K562 (cell line): ENCODE data around the gene EXOC4. TPM values are rescaled to one million over a fixed set of nuclear protein-coding genes. Genes with fewer than 3 reads are reported as not detected.

Experiments used
- ATAC-seq: fragments of 200-7000 bp; cut with Tn5 transposase; 3 replicates; pipeline ENCODE4 v1.9.1; 2020; ENCODE audit warnings: moderate library complexity
- BruUV-seq: library from RNA; stranded (reverse); fragments of 400-500 nt; replicated peaks from 2 replicates; lab custom pipeline; 2021; lab: Mats Ljungman, UMichigan
- CTCF ChIA-PET: fragments of 300-600 bp; formaldehyde crosslinking; extraction: SDS; loops from one replicate; lab custom pipeline; 2021; ENCODE audit warnings: low intra/inter-chr PET ratio; lab: Yijun Ruan, JAX
- POLR2A ChIA-PET: fragments of 300-600, 350-650 bp; sonication (Branson Sonifier 250); formaldehyde crosslinking; extraction: SDS; loops from one replicate; lab custom pipeline; 2021; ENCODE audit warnings: antibody characterized with exemption, inconsistent platforms; lab: Yijun Ruan, JAX
- DNase-seq, 4 experiments: peaks; one replicate each; pipeline versions ENCODE4 v3.0.0 to v3.0.0-alpha.2; 2011 to 2018; ENCODE audit warnings: low spot score in 3 of 4, mixed read lengths in 3 of 4; ENCODE audit errors: extremely low read depth in 1 of 4
- FAIRE-seq: peaks from 2 replicates; lab custom pipeline; 2011; peaks lifted over from hg19 to GRCh38; lab: Jason Lieb, UNC
- H2AFZ ChIP-seq: 2 replicates; pipeline ENCODE4 v1.6.0; 2011; ENCODE audit warnings: low read depth, low read length, control low read depth, inconsistent platforms
- H3K27ac ChIP-seq: fragments of 200-600 bp; 3 replicates; pipeline ENCODE4 v1.8.0; 2011; ENCODE audit warnings: low read depth, mild to moderate bottlenecking, control low read depth, inconsistent platforms, low read length, moderate library complexity, mixed read lengths; ENCODE audit errors: extremely low read depth
- H3K27me3 ChIP-seq, 2 experiments: fragments of 300-600 bp in 1 of 2; 2 replicates in 1 of 2; 3 replicates in 1 of 2; pipeline versions ENCODE4 v1.6.0 to v1.8.0; 2011; ENCODE audit warnings: inconsistent platforms in 2 of 2, low read length in 2 of 2, mild to moderate bottlenecking in 1 of 2, mixed read lengths in 1 of 2, moderate library complexity in 1 of 2; ENCODE audit not compliant: control insufficient read depth in 2 of 2, insufficient read depth in 2 of 2
- H3K36me3 ChIP-seq: fragments of 300-600 bp; 3 replicates; pipeline ENCODE4 v1.8.0; 2011; ENCODE audit warnings: mild to moderate bottlenecking, low read length, inconsistent platforms; ENCODE audit not compliant: control insufficient read depth, insufficient read depth
- H3K4me1 ChIP-seq, 2 experiments: fragments of 200-600 bp in 1 of 2; replicated peaks in 1 of 2; 2 replicates in 1 of 2; 3 replicates in 1 of 2; pipeline versions ENCODE4 v1.5.1 to v1.8.0; 2011; ENCODE audit warnings: inconsistent platforms in 2 of 2, low read length in 2 of 2, mild to moderate bottlenecking in 1 of 2, mixed read lengths in 1 of 2, moderate library complexity in 1 of 2; ENCODE audit not compliant: control insufficient read depth in 2 of 2, insufficient read depth in 2 of 2
- H3K4me2 ChIP-seq: 2 replicates; pipeline ENCODE4 v1.6.1; 2011; ENCODE audit warnings: low read length, control low read depth, inconsistent platforms, mixed read lengths; ENCODE audit not compliant: insufficient read depth
- H3K4me3 ChIP-seq: fragments of 200-600 bp; sonication (generic), shearing (Covaris generic); 2 replicates; pipeline ENCODE4 v1.5.1; 2016; ENCODE audit warnings: control low read depth, inconsistent platforms
- H3K79me2 ChIP-seq: fragments of 200-600 bp; 3 replicates; pipeline ENCODE4 v1.8.0; 2011; ENCODE audit warnings: low read length, inconsistent platforms; ENCODE audit not compliant: control insufficient read depth, insufficient read depth
- H3K9ac ChIP-seq, 2 experiments: 2 replicates each; pipeline versions ENCODE4 v1.6.0 to v1.6.1; 2011; ENCODE audit warnings: low read depth in 2 of 2, low read length in 2 of 2, control low read depth in 1 of 2, inconsistent platforms in 1 of 2, mild to moderate bottlenecking in 1 of 2, mixed read lengths in 1 of 2; ENCODE audit not compliant: insufficient read depth in 1 of 2
- H3K9me1 ChIP-seq: one replicate; pipeline ENCODE4 v1.6.0; 2011; ENCODE audit warnings: inconsistent platforms, mild to moderate bottlenecking, low read length, moderate library complexity; ENCODE audit not compliant: control insufficient read depth, insufficient read depth
- H3K9me3 ChIP-seq: replicated peaks from 2 replicates; pipeline ENCODE4 v1.5.1; 2011; ENCODE audit warnings: low read depth, low read length, inconsistent platforms; ENCODE audit not compliant: control insufficient read depth, insufficient read depth
- H4K20me1 ChIP-seq: replicated peaks from 2 replicates; pipeline ENCODE4 v1.6.1; 2011; ENCODE audit warnings: low read length, inconsistent platforms, mixed read lengths; ENCODE audit not compliant: control insufficient read depth, insufficient read depth
- BCOR ChIP-seq: fragments of 450-650 bp; IDR thresholded peaks from 2 replicates; pipeline ENCODE4 v1.6.1; 2016
- FOXK2 ChIP-seq, 2 experiments: fragments of 450-650 bp; IDR thresholded peaks in 1 of 2; conservative IDR thresholded peaks in 1 of 2; 2 replicates each; pipeline ENCODE4 v1.6.1; 2016; ENCODE audit warnings: low read depth in 2 of 2, mild to moderate bottlenecking in 1 of 2
- HOXB6 ChIP-seq: fragments of 250-450 bp; sonication (Bioruptor Pico); IDR thresholded peaks from 2 replicates; pipeline ENCODE4 v1.5.1; 2022; ENCODE audit warnings: mild to moderate bottlenecking, borderline replicate concordance
- KAT7 ChIP-seq: sonication (generic); formaldehyde crosslinking; IDR thresholded peaks from 2 replicates; pipeline ENCODE4 v1.8.0; 2022; ENCODE audit warnings: missing genetic modification reagents, mild to moderate bottlenecking, borderline replicate concordance
- KLF13 ChIP-seq: fragments of 450-650 bp; IDR thresholded peaks from 2 replicates; pipeline ENCODE4 v1.6.1; 2016; ENCODE audit warnings: missing genetic modification characterization, low read depth, mild to moderate bottlenecking, missing compliant biosample characterization, moderate library complexity, borderline replicate concordance
- NCOR1 ChIP-seq: fragments of 450-650 bp; IDR thresholded peaks from 2 replicates; pipeline ENCODE4 v1.6.1; 2016; ENCODE audit warnings: mild to moderate bottlenecking, moderate library complexity
- PKNOX1 ChIP-seq: fragments of 450-650 bp; IDR thresholded peaks from 2 replicates; pipeline ENCODE4 v1.6.1; 2016
- PURB ChIP-seq: sonication (generic); formaldehyde crosslinking; IDR thresholded peaks from 2 replicates; pipeline ENCODE4 v1.9.0; 2021; ENCODE audit warnings: low read depth, mild to moderate bottlenecking, missing genetic modification reagents
- SP1 ChIP-seq: sonication (generic); formaldehyde crosslinking; IDR thresholded peaks from 2 replicates; pipeline ENCODE4 v1.8.1; 2022; ENCODE audit warnings: mild to moderate bottlenecking, missing genetic modification reagents
- TCF3 ChIP-seq: sonication (generic); formaldehyde crosslinking; IDR thresholded peaks from 2 replicates; pipeline ENCODE4 v1.4.0; 2020; ENCODE audit warnings: mild to moderate bottlenecking, missing genetic modification reagents
- ZBTB9 ChIP-seq: fragments of 450-650 bp; formaldehyde crosslinking; IDR thresholded peaks from 2 replicates; pipeline ENCODE4 v1.4.0; 2020; ENCODE audit warnings: mild to moderate bottlenecking, moderate library complexity
- ZFP1 ChIP-seq: fragments of 450-650 bp; formaldehyde crosslinking; IDR thresholded peaks from 2 replicates; pipeline ENCODE4 v1.4.0; 2020; ENCODE audit warnings: mild to moderate bottlenecking, mixed read lengths
- ZNF12 ChIP-seq: sonication (generic); formaldehyde crosslinking; IDR thresholded peaks from 2 replicates; pipeline ENCODE4 v1.4.0; 2020; ENCODE audit warnings: mild to moderate bottlenecking, missing genetic modification reagents
- ZNF518B ChIP-seq: fragments of 250-450 bp; sonication (Bioruptor Pico); IDR thresholded peaks from 2 replicates; pipeline ENCODE4 v1.5.0; 2021; ENCODE audit warnings: mild to moderate bottlenecking, moderate library complexity
- WGBS: fragments of 100-300 bp; shearing (Covaris generic); methylation state at CpG from one replicate; pipeline ENCODE4 v1.1.6; 2016; ENCODE audit warnings: low coverage, mixed read lengths; ENCODE audit not compliant: insufficient coverage; ENCODE audit errors: missing lambda C conversion rate; 5-methylcytosine and 5-hydroxymethylcytosine counted together
- in situ Hi-C: fragments of 300-500 bp; cut with MboI; formaldehyde crosslinking; loops from 4 replicates; pipeline ENCODE4 v1.15.0; 2018; ENCODE audit warnings: inconsistent platforms, mixed read lengths
- intact Hi-C: fragments of 100-400 bp; cut with micrococcal nuclease; formaldehyde crosslinking; loops from 2 replicates; pipeline ENCODE4 v1.14.2; 2022
- polyA plus RNA-seq, 8 experiments: library from polyadenylated mRNA; depleted of rRNA in 4 of 8; stranded (reverse) in 5 of 8; unstranded in 3 of 8; fragments of >200 nt; fragmentation: Nextera tagmentation in 2 of 8; fragmentation: Illumina TruSeq in 1 of 8; extraction: Ambion mirVana in 2 of 8; extraction: Trizol in 1 of 8; gene quantifications; 2 replicates each; pipeline versions ENCODE4 v1.2.1 to v1.2.3, GENCODE V29; 2011 to 2014; ENCODE audit warnings: inconsistent platforms in 1 of 8, missing spikeins in 1 of 8
- total RNA-seq, 7 experiments: library from RNA; depleted of rRNA in 6 of 7; stranded (reverse); fragments of >200 nt in 6 of 7; fragmentation: Illumina TruSeq in 2 of 7; extraction: Trizol in 2 of 7; gene quantifications; 2 replicates each; pipeline versions ENCODE4 v1.2.1 to v1.2.3, GENCODE V29; 2011 to 2021; ENCODE audit warnings: low replicate concordance in 1 of 7

Gene EXOC4
- total and polyA plus RNA-seq, 9 of the 15 experiments (the other 6 are each of a cell fraction or from before 2014, with no cell fraction given) = 18.5 to 73.1 (median 46.6) TPM

GRCh38 chr7:133741703-133742102 lies 488.8 kb downstream of the EXOC4 start:
- BruUV-seq = no TSS peak
- no peak overlapping the region for H3K4me2 ChIP-seq
- no peaks in the 10 kb centered on the region for H3K9me1 ChIP-seq
- TF ChIP-seq KLF13 (tag) (no peak), ZBTB9 (CRISPR knock-in tag) (no peak), SP1 (no peak), ZNF518B (no peak), KAT7 (CRISPR knock-in tag) (no peak), PKNOX1 (no peak), ZNF12 (CRISPR knock-in tag) (no peak), BCOR (no peak), HOXB6 (CRISPR knock-in tag) (no peak), NCOR1 (no peak), ZFP1 (CRISPR knock-in tag) (no peak), TCF3 (no peak), FOXK2 (conservative IDR thresholded peaks at IDR 0.05 in 1 of 2, IDR thresholded peaks at IDR 0.05 in 1 of 2; ENCODE audit: low read depth in 2 of 2) (no peak), PURB (no peak)
- intact Hi-C loops (loop anchor here (10.0 kb wide), 1 partner anchor 307 kb away; no protein-coding TSS in a partner anchor), in situ Hi-C loops (no loop called here)
- no peak overlapping the region for H2AFZ ChIP-seq
- ATAC-seq (no peak), DNase-seq (no peak), FAIRE-seq (no peak)
- 65% methylated on average over 3 of the region's 3 CpGs for WGBS
- no peaks in the 10 kb centered on the region for H3K4me1 ChIP-seq
- ChIA-PET CTCF (no interaction called here), POLR2A (interaction anchor here (0.6 kb wide), 1 partner anchor 481 kb away, joined by 4 read pairs; no protein-coding TSS in a partner anchor)
- H3K79me2 ChIP-seq = no peaks in the 10 kb centered on the region
- H3K27me3 ChIP-seq = no peaks in the 10 kb centered on the region
- no peaks in the 10 kb centered on the region for H3K9me3 ChIP-seq
- no peaks in the 10 kb centered on the region for H4K20me1 ChIP-seq
- no peaks in the 10 kb centered on the region for H3K36me3 ChIP-seq
- no peak overlapping the region for H3K9ac ChIP-seq
- H3K27ac ChIP-seq = no peak overlapping the region
- no peak overlapping the region for H3K4me3 ChIP-seq
